Subcutaneous adipose tissue (tissue), 4 donors: ENCODE measurements around the gene PRPH2. TPM values are rescaled to one million over a fixed set of nuclear protein-coding genes. Genes with fewer than 3 reads are reported as not detected.

Source experiments
- total RNA-seq, 4 donors: library from RNA; depleted of rRNA; stranded (reverse); fragments of >200 nt; gene quantifications; one replicate each; pipeline ENCODE4 v1.1.0, GENCODE V29; 2016
- TF ChIP-seq, protein P1 (sequence below): fragments of 450-650 bp; IDR thresholded peaks from one replicate; pipeline ENCODE4 v1.5.1; 2016; ENCODE audit warnings: low read depth, mild to moderate bottlenecking, control low read depth, antibody characterized with exemption, moderate library complexity

PRPH2 gene
- total RNA-seq, 4 donors from 2014 or later: 0.16 to 0.57 (median 0.39) TPM

GRCh38 chr6:42762426-42762859, 40.0 kb upstream of the PRPH2 start:
- TF ChIP-seq, protein P1, sequence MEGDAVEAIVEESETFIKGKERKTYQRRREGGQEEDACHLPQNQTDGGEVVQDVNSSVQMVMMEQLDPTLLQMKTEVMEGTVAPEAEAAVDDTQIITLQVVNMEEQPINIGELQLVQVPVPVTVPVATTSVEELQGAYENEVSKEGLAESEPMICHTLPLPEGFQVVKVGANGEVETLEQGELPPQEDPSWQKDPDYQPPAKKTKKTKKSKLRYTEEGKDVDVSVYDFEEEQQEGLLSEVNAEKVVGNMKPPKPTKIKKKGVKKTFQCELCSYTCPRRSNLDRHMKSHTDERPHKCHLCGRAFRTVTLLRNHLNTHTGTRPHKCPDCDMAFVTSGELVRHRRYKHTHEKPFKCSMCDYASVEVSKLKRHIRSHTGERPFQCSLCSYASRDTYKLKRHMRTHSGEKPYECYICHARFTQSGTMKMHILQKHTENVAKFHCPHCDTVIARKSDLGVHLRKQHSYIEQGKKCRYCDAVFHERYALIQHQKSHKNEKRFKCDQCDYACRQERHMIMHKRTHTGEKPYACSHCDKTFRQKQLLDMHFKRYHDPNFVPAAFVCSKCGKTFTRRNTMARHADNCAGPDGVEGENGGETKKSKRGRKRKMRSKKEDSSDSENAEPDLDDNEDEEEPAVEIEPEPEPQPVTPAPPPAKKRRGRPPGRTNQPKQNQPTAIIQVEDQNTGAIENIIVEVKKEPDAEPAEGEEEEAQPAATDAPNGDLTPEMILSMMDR: no peak

DNA sequence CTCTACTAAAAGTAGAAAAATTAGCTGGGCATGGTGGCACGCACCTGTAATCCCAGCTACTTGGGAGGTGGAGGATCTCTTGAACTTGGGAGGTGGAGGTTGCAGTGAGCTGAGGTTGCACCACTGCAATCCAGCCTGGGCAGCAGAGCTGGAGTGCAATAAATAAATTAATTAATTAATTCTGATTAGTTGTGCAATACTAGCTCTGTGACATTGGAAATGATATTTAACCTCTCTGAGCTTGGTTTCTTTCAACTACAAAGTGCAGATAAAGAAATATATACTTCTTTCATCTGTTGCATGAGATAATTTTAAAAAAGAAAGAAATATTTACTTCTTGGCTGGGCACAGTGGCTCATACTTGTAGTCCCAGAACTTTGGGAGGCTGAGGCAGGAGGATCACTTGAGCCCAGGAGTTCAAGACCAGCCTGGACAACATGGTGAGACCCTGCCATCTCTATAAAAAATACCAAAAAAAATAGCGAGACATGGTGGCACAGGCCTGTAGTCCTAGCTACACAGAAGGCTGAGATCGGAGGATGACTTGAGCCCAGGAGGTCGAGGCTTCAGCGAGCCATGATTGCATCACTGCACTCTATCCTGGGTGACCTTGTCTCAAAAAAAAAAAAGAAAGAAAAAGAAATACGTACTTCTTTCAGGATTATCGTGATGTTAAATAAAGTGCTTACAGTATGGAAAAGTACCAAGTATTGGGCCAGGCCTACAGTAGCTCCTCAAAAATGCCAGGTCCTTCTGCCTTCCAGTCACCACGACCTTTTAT, 39.1 kb upstream of the PRPH2 start:
- TF ChIP-seq, protein P1: no peak

DNA sequence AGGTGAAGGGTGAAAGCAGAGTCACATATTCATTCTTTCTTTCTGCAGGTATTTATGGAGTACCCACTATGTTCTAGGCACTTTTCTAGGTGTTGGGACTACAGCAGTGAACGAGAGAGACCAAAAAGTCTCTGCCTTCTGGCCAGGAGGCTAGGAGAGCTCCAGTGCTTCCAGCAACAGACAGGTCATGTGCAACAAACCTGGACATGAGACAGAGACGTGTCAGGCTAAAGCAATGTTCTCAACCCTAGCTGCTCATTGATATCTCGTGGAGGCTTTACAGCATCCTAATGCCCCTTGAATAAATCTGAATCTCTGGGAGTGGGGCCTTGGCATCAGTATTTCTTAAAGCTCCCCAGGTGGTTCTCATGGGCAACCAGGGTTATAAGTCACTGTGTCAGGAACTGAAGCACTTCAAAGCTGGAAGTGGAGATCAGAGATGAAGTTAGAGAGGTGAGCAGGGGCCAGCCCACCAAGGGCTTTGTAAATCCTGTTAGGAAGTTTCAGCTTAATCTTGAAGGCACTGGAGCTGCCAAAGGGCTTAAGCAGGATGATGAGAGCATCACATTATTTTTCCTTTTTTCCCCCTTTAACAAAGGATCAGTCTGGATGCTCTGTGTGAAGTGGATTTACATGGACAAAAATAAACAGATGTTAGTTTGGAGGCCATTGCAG, 36.5 kb upstream of the PRPH2 start:
- TF ChIP-seq, protein P1: no peak

- TF ChIP-seq, protein P1: no peak
Measured at GRCh38 chr6:42756722-42757121, 34.3 kb upstream of the PRPH2 start.

DNA sequence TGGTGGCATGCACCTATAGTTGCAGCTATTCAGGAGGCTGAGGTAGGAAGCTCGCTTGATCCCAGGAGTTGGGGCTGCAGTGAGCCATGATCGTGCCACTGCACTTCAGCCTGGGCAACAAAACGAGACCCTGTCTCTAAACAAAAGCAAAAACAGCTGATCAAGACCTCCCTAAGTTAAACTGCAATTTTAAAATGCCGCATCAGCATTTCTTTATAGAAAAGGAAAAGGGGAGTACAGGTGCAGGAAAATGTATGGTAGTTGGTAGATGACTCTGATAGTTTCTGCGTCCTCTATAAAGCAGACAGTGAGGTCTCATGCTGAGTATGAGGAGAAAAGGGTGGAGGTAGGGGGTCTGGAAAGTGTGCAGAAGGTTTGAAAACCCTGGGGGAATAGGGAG, 32.4 kb upstream of the PRPH2 start:
- TF ChIP-seq, protein P1: no peak

DNA sequence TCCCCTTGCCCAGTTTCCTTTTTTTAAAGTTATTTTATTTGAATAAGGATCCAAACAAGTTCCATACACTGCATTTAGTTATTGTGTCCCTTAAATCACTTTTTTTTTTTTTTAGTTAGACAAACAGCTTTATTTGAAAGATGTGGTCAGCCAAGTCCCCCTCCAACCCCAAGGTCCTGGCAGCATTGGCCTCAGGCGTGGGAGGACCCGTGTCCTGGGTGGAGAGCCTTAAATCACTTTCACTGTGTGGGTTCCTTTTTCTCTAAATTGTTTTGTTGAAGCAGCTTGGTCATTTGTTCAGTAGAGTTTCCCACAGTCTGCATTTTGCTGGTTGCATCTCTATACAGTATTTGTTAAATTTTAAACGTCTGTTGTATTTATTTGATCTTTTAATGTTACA, 28.7 kb upstream of the PRPH2 start:
- TF ChIP-seq, protein P1: no peak

GRCh38 chr6:42748203-42748898, 26.0 kb upstream of the PRPH2 start:
- TF ChIP-seq, protein P1: no peak
